K562 (cell line): ENCODE results near the gene COL24A1. TPM values are rescaled to one million over a fixed set of nuclear protein-coding genes. Genes with fewer than 3 reads are reported as not detected.
"Not testable (repeated sequence)": the region's sequence is repeated elsewhere in the genome, so short reads cannot be mapped to it uniquely, and the experiment has no call there.

Experiments used
- ATAC-seq: fragments of 200-7000 bp; cut with Tn5 transposase; 3 replicates; pipeline ENCODE4 v1.9.1; 2020; ENCODE audit warnings: moderate library complexity
- BruUV-seq: library from RNA; stranded (reverse); fragments of 400-500 nt; replicated peaks from 2 replicates; lab custom pipeline; 2021; lab: Mats Ljungman, UMichigan
- CTCF ChIA-PET: fragments of 300-600 bp; formaldehyde crosslinking; extraction: SDS; loops from one replicate; lab custom pipeline; 2021; ENCODE audit warnings: low intra/inter-chr PET ratio; lab: Yijun Ruan, JAX
- POLR2A ChIA-PET: fragments of 300-600, 350-650 bp; sonication (Branson Sonifier 250); formaldehyde crosslinking; extraction: SDS; loops from one replicate; lab custom pipeline; 2021; ENCODE audit warnings: antibody characterized with exemption, inconsistent platforms; lab: Yijun Ruan, JAX
- DNase-seq, 4 experiments: peaks; one replicate each; pipeline versions ENCODE4 v3.0.0 to v3.0.0-alpha.2; 2011 to 2018; ENCODE audit warnings: low spot score in 3 of 4, mixed read lengths in 3 of 4; ENCODE audit errors: extremely low read depth in 1 of 4
- FAIRE-seq: peaks from 2 replicates; lab custom pipeline; 2011; peaks lifted over from hg19 to GRCh38; lab: Jason Lieb, UNC
- H2AFZ ChIP-seq: 2 replicates; pipeline ENCODE4 v1.6.0; 2011; ENCODE audit warnings: low read depth, low read length, control low read depth, inconsistent platforms
- H3K27ac ChIP-seq: fragments of 200-600 bp; 3 replicates; pipeline ENCODE4 v1.8.0; 2011; ENCODE audit warnings: low read depth, mild to moderate bottlenecking, control low read depth, inconsistent platforms, low read length, moderate library complexity, mixed read lengths; ENCODE audit errors: extremely low read depth
- H3K27me3 ChIP-seq, 2 experiments: fragments of 300-600 bp in 1 of 2; 2 replicates in 1 of 2; 3 replicates in 1 of 2; pipeline versions ENCODE4 v1.6.0 to v1.8.0; 2011; ENCODE audit warnings: inconsistent platforms in 2 of 2, low read length in 2 of 2, mild to moderate bottlenecking in 1 of 2, mixed read lengths in 1 of 2, moderate library complexity in 1 of 2; ENCODE audit not compliant: control insufficient read depth in 2 of 2, insufficient read depth in 2 of 2
- H3K36me3 ChIP-seq: fragments of 300-600 bp; 3 replicates; pipeline ENCODE4 v1.8.0; 2011; ENCODE audit warnings: mild to moderate bottlenecking, low read length, inconsistent platforms; ENCODE audit not compliant: control insufficient read depth, insufficient read depth
- H3K4me1 ChIP-seq, 2 experiments: fragments of 200-600 bp in 1 of 2; replicated peaks in 1 of 2; 2 replicates in 1 of 2; 3 replicates in 1 of 2; pipeline versions ENCODE4 v1.5.1 to v1.8.0; 2011; ENCODE audit warnings: inconsistent platforms in 2 of 2, low read length in 2 of 2, mild to moderate bottlenecking in 1 of 2, mixed read lengths in 1 of 2, moderate library complexity in 1 of 2; ENCODE audit not compliant: control insufficient read depth in 2 of 2, insufficient read depth in 2 of 2
- H3K4me2 ChIP-seq: 2 replicates; pipeline ENCODE4 v1.6.1; 2011; ENCODE audit warnings: low read length, control low read depth, inconsistent platforms, mixed read lengths; ENCODE audit not compliant: insufficient read depth
- H3K4me3 ChIP-seq: fragments of 200-600 bp; sonication (generic), shearing (Covaris generic); 2 replicates; pipeline ENCODE4 v1.5.1; 2016; ENCODE audit warnings: control low read depth, inconsistent platforms
- H3K79me2 ChIP-seq: fragments of 200-600 bp; 3 replicates; pipeline ENCODE4 v1.8.0; 2011; ENCODE audit warnings: low read length, inconsistent platforms; ENCODE audit not compliant: control insufficient read depth, insufficient read depth
- H3K9ac ChIP-seq, 2 experiments: 2 replicates each; pipeline versions ENCODE4 v1.6.0 to v1.6.1; 2011; ENCODE audit warnings: low read depth in 2 of 2, low read length in 2 of 2, control low read depth in 1 of 2, inconsistent platforms in 1 of 2, mild to moderate bottlenecking in 1 of 2, mixed read lengths in 1 of 2; ENCODE audit not compliant: insufficient read depth in 1 of 2
- H3K9me1 ChIP-seq: one replicate; pipeline ENCODE4 v1.6.0; 2011; ENCODE audit warnings: inconsistent platforms, mild to moderate bottlenecking, low read length, moderate library complexity; ENCODE audit not compliant: control insufficient read depth, insufficient read depth
- H3K9me3 ChIP-seq: replicated peaks from 2 replicates; pipeline ENCODE4 v1.5.1; 2011; ENCODE audit warnings: low read depth, low read length, inconsistent platforms; ENCODE audit not compliant: control insufficient read depth, insufficient read depth
- H4K20me1 ChIP-seq: replicated peaks from 2 replicates; pipeline ENCODE4 v1.6.1; 2011; ENCODE audit warnings: low read length, inconsistent platforms, mixed read lengths; ENCODE audit not compliant: control insufficient read depth, insufficient read depth
- BRF1 ChIP-seq: IDR thresholded peaks from 3 replicates; pipeline ENCODE4 v1.6.1; 2011; ENCODE audit warnings: borderline replicate concordance, mild to moderate bottlenecking; ENCODE audit not compliant: insufficient read length; ENCODE audit errors: extremely low read depth
- CCAR2 ChIP-seq: fragments of 200-400 bp; formaldehyde crosslinking; IDR thresholded peaks from 2 replicates; pipeline ENCODE4 v1.6.1; 2017; ENCODE audit warnings: mild to moderate bottlenecking, low read depth, low read length
- PHTF2 ChIP-seq: fragments of 250-450 bp; sonication (Bioruptor Pico); IDR thresholded peaks from 2 replicates; pipeline ENCODE4 v1.5.0; 2021; ENCODE audit warnings: mild to moderate bottlenecking
- ZNF12 ChIP-seq: sonication (generic); formaldehyde crosslinking; IDR thresholded peaks from 2 replicates; pipeline ENCODE4 v1.4.0; 2020; ENCODE audit warnings: mild to moderate bottlenecking, missing genetic modification reagents
- WGBS: fragments of 100-300 bp; shearing (Covaris generic); methylation state at CpG from one replicate; pipeline ENCODE4 v1.1.6; 2016; ENCODE audit warnings: low coverage, mixed read lengths; ENCODE audit not compliant: insufficient coverage; ENCODE audit errors: missing lambda C conversion rate; 5-methylcytosine and 5-hydroxymethylcytosine counted together
- in situ Hi-C: fragments of 300-500 bp; cut with MboI; formaldehyde crosslinking; loops from 4 replicates; pipeline ENCODE4 v1.15.0; 2018; ENCODE audit warnings: inconsistent platforms, mixed read lengths
- intact Hi-C: fragments of 100-400 bp; cut with micrococcal nuclease; formaldehyde crosslinking; loops from 2 replicates; pipeline ENCODE4 v1.14.2; 2022
- polyA plus RNA-seq, 8 experiments: library from polyadenylated mRNA; depleted of rRNA in 4 of 8; stranded (reverse) in 5 of 8; unstranded in 3 of 8; fragments of >200 nt; fragmentation: Nextera tagmentation in 2 of 8; fragmentation: Illumina TruSeq in 1 of 8; extraction: Ambion mirVana in 2 of 8; extraction: Trizol in 1 of 8; gene quantifications; 2 replicates each; pipeline versions ENCODE4 v1.2.1 to v1.2.3, GENCODE V29; 2011 to 2014; ENCODE audit warnings: inconsistent platforms in 1 of 8, missing spikeins in 1 of 8
- total RNA-seq, 7 experiments: library from RNA; depleted of rRNA in 6 of 7; stranded (reverse); fragments of >200 nt in 6 of 7; fragmentation: Illumina TruSeq in 2 of 7; extraction: Trizol in 2 of 7; gene quantifications; 2 replicates each; pipeline versions ENCODE4 v1.2.1 to v1.2.3, GENCODE V29; 2011 to 2021; ENCODE audit warnings: low replicate concordance in 1 of 7
- TF ChIP-seq, protein P1 (sequence below), 3 experiments: IDR thresholded peaks in 2 of 3; conservative IDR thresholded peaks in 1 of 3; 2 replicates each; pipeline ENCODE4 v1.5.1; 2011 to 2012; ENCODE audit warnings: low read length in 3 of 3, mild to moderate bottlenecking in 3 of 3, control low read depth in 2 of 3, improper control_type of control experiment in 1 of 3, inconsistent platforms in 1 of 3, low read depth in 1 of 3, mixed read lengths in 1 of 3, moderate library complexity in 1 of 3; ENCODE audit not compliant: insufficient read depth in 2 of 3
- TF ChIP-seq, protein P2 (sequence below): fragments of 250-450 bp; sonication (Bioruptor Pico); IDR thresholded peaks from 2 replicates; pipeline ENCODE4 v1.6.1; 2021; ENCODE audit warnings: mild to moderate bottlenecking

COL24A1 gene
- total and polyA plus RNA-seq, 9 of the 15 experiments (the other 6 are each of a cell fraction or from before 2014, with no cell fraction given): 0.01 to 0.06 (median 0.03) TPM; not detected in 2

DNA sequence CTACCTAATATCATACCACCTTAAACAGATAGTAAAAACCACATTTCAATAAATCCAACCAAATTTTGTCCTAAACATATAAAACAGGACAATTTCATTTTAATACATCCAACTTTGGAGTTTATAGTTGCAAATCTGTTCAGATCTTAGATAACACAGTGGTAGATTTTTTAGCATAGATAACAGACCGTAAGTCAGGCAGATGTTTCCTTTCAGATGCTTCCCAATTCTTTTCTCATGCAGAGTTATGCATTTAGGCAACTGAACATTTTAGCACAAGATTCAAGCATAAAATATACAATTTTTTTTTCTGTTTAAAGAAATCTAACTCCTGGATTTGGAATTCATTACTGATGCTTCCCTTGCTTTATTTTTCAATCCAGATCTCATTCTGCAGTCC is 291.8 kb downstream of the COL24A1 start (continued):
- TF ChIP-seq, protein P1, sequence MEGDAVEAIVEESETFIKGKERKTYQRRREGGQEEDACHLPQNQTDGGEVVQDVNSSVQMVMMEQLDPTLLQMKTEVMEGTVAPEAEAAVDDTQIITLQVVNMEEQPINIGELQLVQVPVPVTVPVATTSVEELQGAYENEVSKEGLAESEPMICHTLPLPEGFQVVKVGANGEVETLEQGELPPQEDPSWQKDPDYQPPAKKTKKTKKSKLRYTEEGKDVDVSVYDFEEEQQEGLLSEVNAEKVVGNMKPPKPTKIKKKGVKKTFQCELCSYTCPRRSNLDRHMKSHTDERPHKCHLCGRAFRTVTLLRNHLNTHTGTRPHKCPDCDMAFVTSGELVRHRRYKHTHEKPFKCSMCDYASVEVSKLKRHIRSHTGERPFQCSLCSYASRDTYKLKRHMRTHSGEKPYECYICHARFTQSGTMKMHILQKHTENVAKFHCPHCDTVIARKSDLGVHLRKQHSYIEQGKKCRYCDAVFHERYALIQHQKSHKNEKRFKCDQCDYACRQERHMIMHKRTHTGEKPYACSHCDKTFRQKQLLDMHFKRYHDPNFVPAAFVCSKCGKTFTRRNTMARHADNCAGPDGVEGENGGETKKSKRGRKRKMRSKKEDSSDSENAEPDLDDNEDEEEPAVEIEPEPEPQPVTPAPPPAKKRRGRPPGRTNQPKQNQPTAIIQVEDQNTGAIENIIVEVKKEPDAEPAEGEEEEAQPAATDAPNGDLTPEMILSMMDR (IDR thresholded peaks at IDR 0.05 in 2 of 3, conservative IDR thresholded peaks at IDR 0.05 in 1 of 3; ENCODE audit: insufficient read depth in 2 of 3, low read depth in 1 of 3, low read length in 3 of 3): no peak
- no peak for TF ChIP-seq PHTF2
- TF ChIP-seq, protein P2, sequence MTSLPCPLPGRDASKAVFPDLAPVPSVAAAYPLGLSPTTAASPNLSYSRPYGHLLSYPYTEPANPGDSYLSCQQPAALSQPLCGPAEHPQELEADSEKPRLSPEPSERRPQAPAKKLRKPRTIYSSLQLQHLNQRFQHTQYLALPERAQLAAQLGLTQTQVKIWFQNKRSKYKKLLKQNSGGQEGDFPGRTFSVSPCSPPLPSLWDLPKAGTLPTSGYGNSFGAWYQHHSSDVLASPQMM (CRISPR knock-in tag): no peak
- TF ChIP-seq ZNF12 (CRISPR knock-in tag): no peak
- no peak for TF ChIP-seq BRF1
- no peak for TF ChIP-seq CCAR2

DNA sequence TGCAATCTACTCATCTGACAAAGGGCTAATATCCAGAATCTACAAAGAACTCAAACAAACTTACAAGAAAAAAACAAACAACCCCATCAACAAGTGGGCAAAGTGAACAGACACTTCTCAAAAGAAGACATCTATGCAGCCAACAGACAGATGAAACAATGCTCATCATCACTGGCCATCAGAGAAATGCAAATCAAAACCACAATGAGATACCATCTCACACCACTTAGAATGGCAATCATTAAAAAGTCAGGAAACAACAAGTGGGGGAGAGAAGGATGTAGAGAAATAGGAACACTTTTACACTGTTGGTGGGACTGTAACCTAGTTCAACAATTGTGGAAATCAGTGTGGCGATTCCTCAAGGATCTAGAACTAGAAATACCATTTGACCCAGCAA is 292.9 kb downstream of the COL24A1 start:
- H3K4me2 ChIP-seq, POLR2A ChIA-PET, intact Hi-C loops, H2AFZ ChIP-seq, H3K4me3 ChIP-seq, in situ Hi-C loops, DNase-seq, FAIRE-seq, H3K9me3 ChIP-seq, H3K4me1 ChIP-seq, H3K79me2 ChIP-seq, H3K27me3 ChIP-seq, H3K9me1 ChIP-seq, H4K20me1 ChIP-seq, CTCF ChIA-PET, ATAC-seq, H3K9ac ChIP-seq, BruUV-seq, H3K27ac ChIP-seq, H3K36me3 ChIP-seq: not testable (repeated sequence)
- 0% methylated on average over 1 of the region's 1 CpG for WGBS
